ENCODE results near the gene METTL1. TPM values are rescaled to one million over a fixed set of nuclear protein-coding genes. Genes with fewer than 3 reads are reported as not detected.

METTL1 gene
- total and polyA plus RNA-seq, 11 donors: 0.95 to 28.5 (median 7.9) TPM

- H3K4me3 ChIP-seq: no peak overlapping the region
- H3K27me3 ChIP-seq: no peaks in the 10 kb centered on the region
- intact Hi-C loops (cut with DNase I): no loop called here
- peaks cover 0 to 13% (median 0%) of the 10 kb centered on the region in 12 donors for H3K4me1 ChIP-seq
- DNase-seq (no peak), ATAC-seq (peak in 1 of 4 donors; percentile 50)
- H3K9me3 ChIP-seq: no peaks in the 10 kb centered on the region
- peaks cover 0 to 99% (median 96%) of the 10 kb centered on the region in 9 donors for H3K36me3 ChIP-seq
- TF ChIP-seq POLR2A (IDR thresholded peaks at IDR 0.05): no peak
- TF ChIP-seq, protein P1, sequence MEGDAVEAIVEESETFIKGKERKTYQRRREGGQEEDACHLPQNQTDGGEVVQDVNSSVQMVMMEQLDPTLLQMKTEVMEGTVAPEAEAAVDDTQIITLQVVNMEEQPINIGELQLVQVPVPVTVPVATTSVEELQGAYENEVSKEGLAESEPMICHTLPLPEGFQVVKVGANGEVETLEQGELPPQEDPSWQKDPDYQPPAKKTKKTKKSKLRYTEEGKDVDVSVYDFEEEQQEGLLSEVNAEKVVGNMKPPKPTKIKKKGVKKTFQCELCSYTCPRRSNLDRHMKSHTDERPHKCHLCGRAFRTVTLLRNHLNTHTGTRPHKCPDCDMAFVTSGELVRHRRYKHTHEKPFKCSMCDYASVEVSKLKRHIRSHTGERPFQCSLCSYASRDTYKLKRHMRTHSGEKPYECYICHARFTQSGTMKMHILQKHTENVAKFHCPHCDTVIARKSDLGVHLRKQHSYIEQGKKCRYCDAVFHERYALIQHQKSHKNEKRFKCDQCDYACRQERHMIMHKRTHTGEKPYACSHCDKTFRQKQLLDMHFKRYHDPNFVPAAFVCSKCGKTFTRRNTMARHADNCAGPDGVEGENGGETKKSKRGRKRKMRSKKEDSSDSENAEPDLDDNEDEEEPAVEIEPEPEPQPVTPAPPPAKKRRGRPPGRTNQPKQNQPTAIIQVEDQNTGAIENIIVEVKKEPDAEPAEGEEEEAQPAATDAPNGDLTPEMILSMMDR (IDR thresholded peaks at IDR 0.05): no peak
- H3K27ac ChIP-seq: peak overlapping the region in 1 of 12 donors; percentile 56
- whole genome bisulfite sequencing, 4 donors: 29 to 50% (median 44%) methylated on average over 1 of the region's 1 CpG
Observed at GRCh38 chr12:57793920-57794319, 22.0 kb upstream of the METTL1 start.

DNA sequence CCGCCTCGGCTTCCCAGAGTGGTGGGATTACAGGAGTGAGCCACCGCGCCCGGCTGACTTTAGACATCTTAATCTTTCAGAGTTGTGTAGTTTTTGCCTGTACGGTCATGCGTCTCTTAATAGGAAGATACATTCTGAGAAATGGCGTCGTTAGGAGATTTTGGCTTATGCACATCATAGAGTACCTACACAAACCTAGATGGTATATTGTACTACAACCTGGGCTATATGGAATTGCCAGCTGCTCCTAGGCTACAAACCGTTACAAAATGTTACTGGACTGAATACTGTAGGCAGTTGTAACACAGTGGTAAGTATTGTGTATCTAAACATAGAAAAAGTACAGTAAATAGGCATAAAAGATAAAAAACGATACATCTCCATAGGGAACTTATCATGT, 12.0 kb upstream of the METTL1 start:
- H3K4me3 ChIP-seq: peak overlapping the region in 6 of 12 donors; percentile 77 to 95 (median 92)
- H3K36me3 ChIP-seq: peaks cover 0 to 57% (median 39%) of the 10 kb centered on the region in 9 donors
- ATAC-seq: no peak

DNA sequence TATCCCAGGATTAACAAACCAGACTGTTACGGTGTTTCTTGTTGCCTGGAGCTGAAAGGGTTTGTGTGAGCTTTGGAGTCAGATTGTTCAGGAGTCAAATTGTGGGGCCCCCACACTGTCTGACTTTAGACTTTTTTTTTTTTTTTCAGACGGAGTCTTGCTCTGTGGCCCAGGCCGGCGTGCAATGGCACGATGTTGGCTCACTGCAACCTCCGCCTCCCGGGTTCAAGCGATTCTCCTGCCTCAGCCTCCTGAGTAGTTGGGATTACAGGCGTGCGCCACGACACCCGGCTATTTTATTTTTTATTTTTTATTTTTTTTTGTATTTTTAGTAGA, 11.5 kb upstream of the METTL1 start:
- Histone ChIP-seq H3K27me3 (no peaks in the 10 kb centered on the region), H3K4me1 (peaks cover 0 to 41% (median 13%) of the 10 kb centered on the region in 12 donors), H3K9me3 (no peaks in the 10 kb centered on the region), H3K36me3 (peaks cover 0 to 54% (median 35%) of the 10 kb centered on the region in 9 donors), H3K4me3 (peak overlapping the region; percentile 64 to 98 (median 92)), H3K27ac (peak overlapping the region in 2 of 12 donors; percentile 80 to 82)
- 83 to 87% (median 87%) methylated on average over 12 of the region's 12 CpGs for WGBS, 4 donors
- ATAC-seq (no peak), DNase-seq (no peak)
- intact Hi-C loops (cut with DNase I): loop anchor here in 4 of 10 donors (5.0 kb wide), 1 partner anchor 124 kb away; no protein-coding TSS in a partner anchor
- TF ChIP-seq, protein P1 (IDR thresholded peaks at IDR 0.05): no peak
- no peak for TF ChIP-seq POLR2A (IDR thresholded peaks at IDR 0.05)

More for the DNA sequence above, 12.0 kb upstream of the METTL1 start:
- Histone ChIP-seq H3K27ac (no peak overlapping the region), H3K4me1 (peaks cover 0 to 41% (median 13%) of the 10 kb centered on the region in 12 donors), H3K27me3 (no peaks in the 10 kb centered on the region), H3K9me3 (no peaks in the 10 kb centered on the region)
- no peak for DNase-seq
- TF ChIP-seq, protein P1 (IDR thresholded peaks at IDR 0.05): no peak
- TF ChIP-seq POLR2A (IDR thresholded peaks at IDR 0.05): no peak
- WGBS, 4 donors: 91 to 94% (median 92%) methylated on average over 11 of the region's 11 CpGs
- intact Hi-C loops (cut with DNase I): loop anchor here in 4 of 10 donors (5.0 kb wide), 1 partner anchor 123 kb away; no protein-coding TSS in a partner anchor

- H3K36me3 ChIP-seq: peaks cover 0 to 48% (median 29%) of the 10 kb centered on the region in 9 donors
- peak within 1 kb of the TSS; percentile 64 to 98 (median 92) for H3K4me3 ChIP-seq
- H3K4me1 ChIP-seq: peaks cover 0 to 41% (median 13%) of the 10 kb centered on the region in 12 donors
- DNase-seq (peak; percentile 97 to 98 (median 98)), ATAC-seq (peak; percentile 84 to 94 (median 92))
- WGBS, 4 donors: 1% methylated on average over 41 to 45 of the region's 45 CpGs
- intact Hi-C loops (cut with DNase I): loop anchor here in 6 of 10 donors (1.0 to 5.0 kb wide), 2 partner anchors 122 to 124 kb away; no protein-coding TSS in a partner anchor
- TF ChIP-seq, protein P1 (IDR thresholded peaks at IDR 0.05): peak; percentile 86 to 98 (median 92)
- peak in 1 of 2 donors; percentile 60 for TF ChIP-seq POLR2A (IDR thresholded peaks at IDR 0.05)
- no peaks in the 10 kb centered on the region for H3K9me3 ChIP-seq
- no peaks in the 10 kb centered on the region for H3K27me3 ChIP-seq
- H3K27ac ChIP-seq: peak within 1 kb of the TSS in 11 of 12 donors; percentile 24 to 82 (median 65)
Observed at GRCh38 chr12:57782608-57783465, 10.9 kb upstream of the METTL1 start, which contains the start of gene TSFM. TSS of gene TSFM (plus strand) at chr12:57782787. CDS start at chr12:57782802, 15 bp downstream.

Data from heart left ventricle (tissue), 16 donors.